ENCODE data around the gene RANGAP1. TPM values are rescaled to one million over a fixed set of nuclear protein-coding genes. Genes with fewer than 3 reads are reported as not detected.

Gene RANGAP1
- total and polyA plus RNA-seq, 2 of the 13 experiments (the other 11 are each of a cell fraction or from before 2014, with no cell fraction given): 51.8 to 83.9 TPM

GRCh38 chr22:41288245-41288946 is 2.4 kb upstream of the RANGAP1 start (continued):
- TF ChIP-seq ZNF720 (CRISPR knock-in tag; IDR thresholded peaks at IDR 0.05) (no peak), PHF21A (CRISPR knock-in tag; IDR thresholded peaks at IDR 0.05) (no peak; the same call in 1 of the 2 replicates), PRMT3 (CRISPR knock-in tag; IDR thresholded peaks at IDR 0.05; ENCODE audit: borderline replicate concordance, low read depth) (no peak), MXD4 (CRISPR knock-in tag; IDR thresholded peaks at IDR 0.05) (0 out of 2 replicates have a peak, but pooled peaks have one; percentile 9), ZNF460 (CRISPR knock-in tag; IDR thresholded peaks at IDR 0.05; ENCODE audit: borderline replicate concordance) (no peak), CHD4 (IDR thresholded peaks at IDR 0.05; ENCODE audit: borderline replicate concordance, low read length) (no peak), ZXDC (CRISPR knock-in tag; IDR thresholded peaks at IDR 0.05) (no peak), ZNF232 (CRISPR knock-in tag; IDR thresholded peaks at IDR 0.05; ENCODE audit: borderline replicate concordance) (no peak), EED (CRISPR knock-in tag; IDR thresholded peaks at IDR 0.05) (no peak), ZNF619 (CRISPR knock-in tag; IDR thresholded peaks at IDR 0.05) (no peak), ELF1 (CRISPR knock-in tag; IDR thresholded peaks at IDR 0.05) (peak; percentile 47; the same call in 1 of the 2 replicates), NONO (IDR thresholded peaks at IDR 0.05) (no peak), NONO (CRISPR knock-in tag; conservative IDR thresholded peaks at IDR 0.05) (peak; percentile 40; the same call in 1 of the 2 replicates), MYC (CRISPR knock-in tag; IDR thresholded peaks at IDR 0.05; ENCODE audit: borderline replicate concordance) (peak; percentile 32; the same call in 1 of the 2 replicates), HIC2 (CRISPR knock-in tag; IDR thresholded peaks at IDR 0.05; ENCODE audit: low read depth) (no peak), PAF1 (CRISPR knock-in tag; IDR thresholded peaks at IDR 0.05) (no peak), SIX4 (CRISPR knock-in tag; IDR thresholded peaks at IDR 0.05) (0 out of 2 replicates have a peak, but pooled peaks have one; percentile 11), THYN1 (CRISPR knock-in tag; IDR thresholded peaks at IDR 0.05; ENCODE audit: borderline replicate concordance, low read depth) (no peak), ZNF350 (CRISPR knock-in tag; IDR thresholded peaks at IDR 0.05; ENCODE audit: borderline replicate concordance, low read depth) (peak; percentile 39; the same call in 1 of the 2 replicates), DMAP1 (CRISPR knock-in tag; IDR thresholded peaks at IDR 0.05) (peak; percentile 48; the same call in 1 of the 2 replicates), ARHGAP35 (CRISPR knock-in tag; IDR thresholded peaks at IDR 0.05; ENCODE audit: borderline replicate concordance) (no peak), MIER3 (CRISPR knock-in tag; IDR thresholded peaks at IDR 0.05; ENCODE audit: borderline replicate concordance) (0 out of 2 replicates have a peak, but pooled peaks have one; percentile 29), NCOR1 (IDR thresholded peaks at IDR 0.05; ENCODE audit: borderline replicate concordance, low read length) (no peak), FOSL1 (CRISPR knock-in tag; IDR thresholded peaks at IDR 0.05; ENCODE audit: borderline replicate concordance) (peak; percentile 99), GTF2F1 (IDR thresholded peaks at IDR 0.05; ENCODE audit: low read length) (0 out of 2 replicates have a peak, but pooled peaks have one; percentile 52), NFE2 (CRISPR knock-in tag; IDR thresholded peaks at IDR 0.05) (no peak), HCFC1 (IDR thresholded peaks at IDR 0.05; ENCODE audit: low read depth, low read length) (no peak)
